ENCODE measurements around the gene NUP54. TPM values are rescaled to one million over a fixed set of nuclear protein-coding genes. Genes with fewer than 3 reads are reported as not detected.

The NUP54 gene
- total and polyA plus RNA-seq, 9 of the 15 experiments (the other 6 are each of a cell fraction or from before 2014, with no cell fraction given): 29.6 to 115 (median 67.7) TPM

DNA sequence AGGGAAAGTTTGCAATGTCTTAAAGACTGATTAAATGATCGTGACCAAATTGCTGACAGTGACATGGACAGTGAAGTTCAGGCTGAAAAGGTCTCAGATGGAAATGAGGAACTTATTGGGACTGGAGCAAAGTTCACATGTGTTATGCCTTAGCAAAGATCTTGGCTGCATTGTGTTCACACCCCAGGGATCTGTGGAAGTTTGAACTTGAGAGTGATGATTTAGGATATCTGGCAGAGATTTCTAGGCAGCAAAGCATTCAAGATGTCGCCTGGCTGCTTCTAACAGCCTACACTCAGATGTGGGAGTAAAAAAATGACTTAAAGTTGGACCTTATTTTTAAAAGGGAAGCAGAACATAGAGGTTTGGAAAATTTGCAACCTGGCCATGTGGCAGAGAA is 44.0 kb upstream of the NUP54 start:
- no TSS peak for BruUV-seq (replicated peaks)
- WGBS (ENCODE audit: insufficient coverage, low coverage, missing lambda C conversion rate): 82% methylated on average over 2 of the region's 2 CpGs
- ATAC-seq (no peak), DNase-seq (ENCODE audit: extremely low read depth in 1 of 4, low spot score in 3 of 4) (no peak), FAIRE-seq (no peak)
- H3K79me2 ChIP-seq (ENCODE audit: control insufficient read depth, insufficient read depth, low read length): no peaks in the 10 kb centered on the region
- no peaks in the 10 kb centered on the region for H3K27me3 ChIP-seq (ENCODE audit: control insufficient read depth in 2 of 2, insufficient read depth in 2 of 2, low read length in 2 of 2)
- no peaks in the 10 kb centered on the region for H4K20me1 ChIP-seq (replicated peaks; ENCODE audit: control insufficient read depth, insufficient read depth, low read length)
- peaks cover 4% of the 10 kb centered on the region; the same call in 1 of the 3 replicates for H3K36me3 ChIP-seq (ENCODE audit: control insufficient read depth, insufficient read depth, low read length)
- H2AFZ ChIP-seq (ENCODE audit: low read depth, low read length): no peak overlapping the region
- no peak overlapping the region for H3K4me3 ChIP-seq
- TF ChIP-seq, protein P1, sequence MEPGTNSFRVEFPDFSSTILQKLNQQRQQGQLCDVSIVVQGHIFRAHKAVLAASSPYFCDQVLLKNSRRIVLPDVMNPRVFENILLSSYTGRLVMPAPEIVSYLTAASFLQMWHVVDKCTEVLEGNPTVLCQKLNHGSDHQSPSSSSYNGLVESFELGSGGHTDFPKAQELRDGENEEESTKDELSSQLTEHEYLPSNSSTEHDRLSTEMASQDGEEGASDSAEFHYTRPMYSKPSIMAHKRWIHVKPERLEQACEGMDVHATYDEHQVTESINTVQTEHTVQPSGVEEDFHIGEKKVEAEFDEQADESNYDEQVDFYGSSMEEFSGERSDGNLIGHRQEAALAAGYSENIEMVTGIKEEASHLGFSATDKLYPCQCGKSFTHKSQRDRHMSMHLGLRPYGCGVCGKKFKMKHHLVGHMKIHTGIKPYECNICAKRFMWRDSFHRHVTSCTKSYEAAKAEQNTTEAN (CRISPR knock-in tag; IDR thresholded peaks at IDR 0.05): no peak
- TF ChIP-seq, protein P2, sequence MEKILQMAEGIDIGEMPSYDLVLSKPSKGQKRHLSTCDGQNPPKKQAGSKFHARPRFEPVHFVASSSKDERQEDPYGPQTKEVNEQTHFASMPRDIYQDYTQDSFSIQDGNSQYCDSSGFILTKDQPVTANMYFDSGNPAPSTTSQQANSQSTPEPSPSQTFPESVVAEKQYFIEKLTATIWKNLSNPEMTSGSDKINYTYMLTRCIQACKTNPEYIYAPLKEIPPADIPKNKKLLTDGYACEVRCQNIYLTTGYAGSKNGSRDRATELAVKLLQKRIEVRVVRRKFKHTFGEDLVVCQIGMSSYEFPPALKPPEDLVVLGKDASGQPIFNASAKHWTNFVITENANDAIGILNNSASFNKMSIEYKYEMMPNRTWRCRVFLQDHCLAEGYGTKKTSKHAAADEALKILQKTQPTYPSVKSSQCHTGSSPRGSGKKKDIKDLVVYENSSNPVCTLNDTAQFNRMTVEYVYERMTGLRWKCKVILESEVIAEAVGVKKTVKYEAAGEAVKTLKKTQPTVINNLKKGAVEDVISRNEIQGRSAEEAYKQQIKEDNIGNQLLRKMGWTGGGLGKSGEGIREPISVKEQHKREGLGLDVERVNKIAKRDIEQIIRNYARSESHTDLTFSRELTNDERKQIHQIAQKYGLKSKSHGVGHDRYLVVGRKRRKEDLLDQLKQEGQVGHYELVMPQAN (IDR thresholded peaks at IDR 0.05; ENCODE audit: borderline replicate concordance): no peak
- TF ChIP-seq PCBP2 (IDR thresholded peaks at IDR 0.05; ENCODE audit: low read depth, low read length, poor library complexity, severe bottlenecking): no peak
- no peak for TF ChIP-seq HIVEP1 (CRISPR knock-in tag; IDR thresholded peaks at IDR 0.05)
- no peak for TF ChIP-seq MCM7 (IDR thresholded peaks at IDR 0.05)
- TF ChIP-seq ZNF224 (CRISPR knock-in tag; IDR thresholded peaks at IDR 0.05): no peak
- no peak for TF ChIP-seq ZNF780A (CRISPR knock-in tag; IDR thresholded peaks at IDR 0.05)
- TF ChIP-seq SMAD3 (CRISPR knock-in tag; conservative IDR thresholded peaks at IDR 0.05): no peak
- no peak for TF ChIP-seq ZNF583 (CRISPR knock-in tag; IDR thresholded peaks at IDR 0.05)
- TF ChIP-seq, protein P3, sequence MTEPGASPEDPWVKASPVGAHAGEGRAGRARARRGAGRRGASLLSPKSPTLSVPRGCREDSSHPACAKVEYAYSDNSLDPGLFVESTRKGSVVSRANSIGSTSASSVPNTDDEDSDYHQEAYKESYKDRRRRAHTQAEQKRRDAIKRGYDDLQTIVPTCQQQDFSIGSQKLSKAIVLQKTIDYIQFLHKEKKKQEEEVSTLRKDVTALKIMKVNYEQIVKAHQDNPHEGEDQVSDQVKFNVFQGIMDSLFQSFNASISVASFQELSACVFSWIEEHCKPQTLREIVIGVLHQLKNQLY (CRISPR knock-in tag; conservative IDR thresholded peaks at IDR 0.05): no peak
- TF ChIP-seq TAF9B (IDR thresholded peaks at IDR 0.05; ENCODE audit: partially characterized antibody): no peak
- no peak for TF ChIP-seq HLTF (IDR thresholded peaks at IDR 0.05)
- TF ChIP-seq, protein P4, sequence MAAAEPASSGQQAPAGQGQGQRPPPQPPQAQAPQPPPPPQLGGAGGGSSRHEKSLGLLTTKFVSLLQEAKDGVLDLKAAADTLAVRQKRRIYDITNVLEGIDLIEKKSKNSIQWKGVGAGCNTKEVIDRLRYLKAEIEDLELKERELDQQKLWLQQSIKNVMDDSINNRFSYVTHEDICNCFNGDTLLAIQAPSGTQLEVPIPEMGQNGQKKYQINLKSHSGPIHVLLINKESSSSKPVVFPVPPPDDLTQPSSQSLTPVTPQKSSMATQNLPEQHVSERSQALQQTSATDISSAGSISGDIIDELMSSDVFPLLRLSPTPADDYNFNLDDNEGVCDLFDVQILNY (CRISPR knock-in tag; IDR thresholded peaks at IDR 0.05): no peak
- TF ChIP-seq ARHGAP35 (IDR thresholded peaks at IDR 0.05; ENCODE audit: partially characterized antibody): no peak
- TF ChIP-seq CBFA2T2 (conservative IDR thresholded peaks at IDR 0.05): no peak
- no peak for TF ChIP-seq POLR3G (IDR thresholded peaks at IDR 0.05; ENCODE audit: extremely low read depth, insufficient read length, insufficient replicate concordance)
- no peak overlapping the region for H3K27ac ChIP-seq (ENCODE audit: extremely low read depth, low read depth, low read length)
- H3K9me3 ChIP-seq (replicated peaks; ENCODE audit: control insufficient read depth, insufficient read depth, low read depth, low read length): no peaks in the 10 kb centered on the region; the same call in 1 of the 2 replicates
- ChIA-PET POLR2A (no interaction called here), CTCF (ENCODE audit: low intra/inter-chr PET ratio) (no interaction called here)
- in situ Hi-C loops (cut with MboI) (no loop called here), intact Hi-C loops (cut with micrococcal nuclease) (no loop called here)
- H3K9me1 ChIP-seq (ENCODE audit: control insufficient read depth, insufficient read depth, low read length): no peaks in the 10 kb centered on the region
- H3K9ac ChIP-seq (ENCODE audit: insufficient read depth in 1 of 2, low read depth in 2 of 2, low read length in 2 of 2): no peak overlapping the region
- H3K4me1 ChIP-seq (replicated peaks in 1 of 2; ENCODE audit: control insufficient read depth in 2 of 2, insufficient read depth in 2 of 2, low read length in 2 of 2): peaks cover 0 to 2% of the 10 kb centered on the region in 2 experiments; a peak in 1 of 5 replicates
- no peak overlapping the region for H3K4me2 ChIP-seq (ENCODE audit: insufficient read depth, low read length)

All from K562 (cell line).